GM21737 (cell line): ENCODE results near the gene GRB10.

Experiments
- ATAC-seq: cut with Tn5 transposase; IDR thresholded peaks from one replicate; pipeline ENCODE4 v1.9.1; 2021; ENCODE audit warnings: mild to moderate bottlenecking, moderate library complexity; ENCODE audit not compliant: unreplicated experiment

The GRB10 gene

GRCh38 chr7:50803359-50804337 is 21.0 kb upstream of the GRB10 start:
- no peak for ATAC-seq

- no peak for ATAC-seq
Observed at GRCh38 chr7:50801907-50802306, 19.2 kb upstream of the GRB10 start.

DNA sequence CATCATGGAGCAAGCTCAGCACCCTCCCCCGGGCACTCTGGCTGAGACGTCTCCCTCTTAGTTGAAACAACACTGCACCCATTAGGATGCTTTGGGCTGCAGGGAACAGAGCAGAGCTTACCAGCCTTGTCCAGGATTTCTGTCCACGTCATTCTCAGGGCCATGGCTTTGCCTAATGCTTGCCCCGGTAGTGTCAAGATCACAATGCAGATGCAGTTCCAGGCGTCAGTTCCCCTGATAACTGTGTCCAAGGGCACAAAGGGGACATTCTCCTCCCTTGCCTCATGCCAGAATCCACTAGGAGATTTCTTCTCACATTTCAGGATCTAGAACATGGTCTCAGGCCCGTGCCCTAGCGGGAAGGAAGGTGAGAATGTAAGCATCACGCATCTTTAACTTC is 17.2 kb upstream of the GRB10 start:
- ATAC-seq, result no peak

- no peak for ATAC-seq
Observed at GRCh38 chr7:50798126-50798525, 15.4 kb upstream of the GRB10 start.

DNA sequence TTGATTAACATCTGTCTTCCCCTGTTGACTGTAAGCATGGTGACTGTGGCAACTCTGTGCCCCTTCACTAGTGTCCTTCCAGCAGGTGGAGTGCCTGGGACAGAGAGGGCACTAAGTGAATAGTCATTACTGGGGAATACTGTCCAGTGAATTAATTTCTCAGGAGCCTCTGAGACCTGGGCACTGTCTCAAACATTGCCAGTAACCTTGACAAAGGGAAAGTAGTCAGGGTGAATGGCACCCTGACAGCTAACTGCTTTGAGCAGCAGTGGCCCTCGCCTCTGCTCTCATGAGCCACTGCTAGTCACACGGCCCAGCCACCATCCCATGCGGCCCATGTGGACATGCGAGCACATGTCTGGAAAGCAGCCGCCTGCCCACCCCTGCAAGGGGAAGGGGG is 13.1 kb upstream of the GRB10 start:
- ATAC-seq, result no peak

GRCh38 chr7:50795253-50795652 is 12.6 kb upstream of the GRB10 start:
- ATAC-seq, result no peak

GRCh38 chr7:50793947-50794570 is 11.4 kb upstream of the GRB10 start:
- no peak for ATAC-seq

DNA sequence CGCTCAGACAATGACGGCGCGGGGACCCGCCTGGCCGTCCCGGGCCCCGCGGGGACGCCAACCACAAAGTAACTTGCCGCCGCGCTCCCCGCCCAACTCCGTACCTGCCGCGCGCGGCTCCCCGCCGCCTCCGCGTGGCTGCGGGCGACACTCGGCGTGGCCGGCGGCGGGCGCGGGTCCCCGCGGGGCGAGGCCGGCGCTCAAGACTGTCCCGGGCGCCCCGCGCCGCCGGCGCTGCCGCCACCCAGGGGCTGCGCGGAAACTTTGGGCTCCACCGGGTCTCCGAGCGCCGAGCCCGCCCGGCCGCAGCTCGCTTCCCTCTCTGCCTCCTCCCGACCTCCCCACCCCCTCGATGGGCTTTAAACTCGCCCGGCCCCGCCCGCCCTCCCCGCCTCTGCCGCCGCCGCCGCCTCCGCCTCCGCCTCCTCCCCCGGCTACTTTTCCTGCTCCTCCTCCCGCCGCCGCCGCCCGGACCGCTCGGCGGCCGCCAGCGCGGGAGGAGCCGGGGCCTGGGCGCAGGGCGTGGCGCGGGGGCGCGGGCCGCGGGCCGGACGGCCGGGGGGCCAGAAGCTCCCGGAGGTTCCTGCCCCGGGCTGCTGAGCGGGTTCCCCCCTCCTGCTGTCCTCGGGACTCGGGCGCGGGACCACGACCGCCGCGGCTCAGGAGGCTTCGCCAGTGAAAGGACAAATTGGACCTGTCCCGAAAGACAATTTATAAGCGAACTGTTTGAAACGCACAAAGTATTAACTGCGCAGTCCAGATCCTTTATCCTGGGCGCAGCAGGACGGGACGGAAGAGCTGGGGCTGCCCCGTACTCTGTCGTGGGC is 10.6 kb upstream of the GRB10 start:
- ATAC-seq, result no peak

DNA sequence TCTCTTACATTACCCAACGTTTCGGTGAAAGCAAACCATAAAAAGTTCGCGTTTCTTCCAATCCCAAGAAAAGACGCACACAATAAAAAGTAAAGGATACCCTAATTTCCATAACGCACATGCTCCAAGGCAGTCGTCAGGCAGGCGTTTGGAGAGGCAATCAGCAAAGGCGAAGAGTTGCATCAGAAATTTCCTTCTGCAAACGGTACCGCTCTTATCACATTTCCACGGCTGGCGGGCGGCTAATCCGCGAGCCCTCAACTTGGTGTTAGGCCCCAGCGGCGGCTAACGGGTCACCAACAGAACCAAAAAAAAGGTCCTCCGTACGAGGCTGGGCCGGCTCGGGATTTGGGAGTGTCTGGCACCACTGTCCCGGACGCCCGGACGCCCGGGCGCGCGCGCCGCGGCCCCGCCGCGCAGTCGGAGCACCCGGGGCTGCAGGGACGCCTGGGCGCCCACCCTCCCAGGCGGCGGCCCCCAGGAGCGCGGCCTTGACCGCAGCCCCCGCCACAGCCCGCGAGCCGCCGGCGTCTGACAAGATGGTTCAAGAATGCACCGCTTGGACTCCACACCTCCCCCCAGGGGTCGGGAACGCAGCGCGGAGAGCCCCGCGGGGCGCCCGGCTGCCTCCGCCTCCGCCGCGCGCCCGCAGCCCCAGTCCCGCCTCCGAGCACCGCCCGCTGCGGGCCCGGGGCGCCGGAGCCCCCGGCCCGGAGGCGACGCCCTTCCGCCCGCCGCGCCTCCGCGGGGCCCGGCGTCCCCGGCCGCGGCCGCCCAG is 9.8 kb upstream of the GRB10 start:
- ATAC-seq, result no peak

GRCh38 chr7:50791938-50792341 is 9.2 kb upstream of the GRB10 start:
- no peak for ATAC-seq

DNA sequence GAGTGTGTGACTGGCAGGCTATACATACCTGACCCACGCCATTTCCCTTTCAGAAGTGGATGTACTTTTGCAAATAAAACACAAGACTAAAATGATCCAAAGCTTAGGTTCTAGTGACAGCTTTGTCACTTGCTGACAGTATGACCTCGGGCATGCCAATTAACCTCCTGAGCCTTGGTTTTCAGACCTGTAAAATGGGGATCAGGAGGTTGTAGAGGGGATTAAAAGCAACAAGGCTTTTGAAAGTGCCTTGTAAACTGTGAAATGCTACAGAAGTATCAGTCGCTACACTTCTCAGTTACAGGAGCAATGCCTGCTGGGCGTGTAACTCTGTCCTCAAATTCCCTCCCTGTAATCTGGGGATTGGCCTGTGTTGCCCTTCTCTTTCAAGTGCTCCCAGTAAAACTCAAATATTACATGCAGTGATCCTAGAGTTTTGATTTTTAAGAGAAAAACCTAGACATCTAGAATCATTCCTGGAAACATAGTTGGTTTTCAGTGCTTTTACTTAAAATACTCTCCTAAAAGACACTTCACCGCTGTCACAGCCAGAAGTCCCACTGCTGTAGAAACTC is 8.8 kb upstream of the GRB10 start:
- ATAC-seq, result no peak

GRCh38 chr7:50790381-50790780 is 7.7 kb upstream of the GRB10 start:
- no peak for ATAC-seq

DNA sequence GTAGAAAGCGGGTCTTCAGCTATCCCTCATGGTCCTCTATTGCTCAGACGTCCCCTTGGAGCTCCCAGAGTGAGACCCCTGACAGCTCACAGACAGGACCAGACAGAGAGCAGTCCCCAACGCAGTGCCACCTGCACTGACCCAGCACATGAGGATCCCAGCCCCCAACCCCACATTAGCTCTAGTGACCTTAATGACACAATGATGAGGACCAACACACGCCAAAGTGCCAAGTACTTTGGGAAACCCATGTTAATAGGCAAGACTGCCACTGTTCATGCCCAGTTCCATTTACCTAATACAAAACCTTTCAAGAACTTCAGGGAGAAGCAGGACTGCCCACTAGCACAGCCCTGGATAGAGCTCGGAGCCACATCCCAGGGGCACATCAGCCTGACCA is 5.7 kb upstream of the GRB10 start:
- no peak for ATAC-seq

DNA sequence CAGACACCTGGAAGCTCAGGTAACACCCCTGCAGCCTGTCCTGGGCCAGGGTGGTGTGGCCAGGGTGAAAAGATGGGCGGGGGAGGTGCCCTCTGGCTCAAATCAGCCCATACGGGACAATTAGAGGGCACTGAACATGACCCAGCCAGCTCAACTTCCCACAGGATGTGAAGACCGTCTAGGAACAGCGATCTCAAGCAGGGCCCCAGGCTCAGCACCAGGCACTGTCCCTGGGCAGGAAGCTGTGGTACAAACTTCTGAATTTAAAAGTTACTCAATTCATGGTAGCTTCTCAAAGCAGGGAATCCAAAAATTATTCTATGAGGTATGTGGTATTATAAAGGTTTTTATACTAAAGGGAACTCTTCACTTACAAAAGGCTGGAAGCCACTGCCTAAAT is 5.1 kb upstream of the GRB10 start:
- no peak for ATAC-seq

GRCh38 chr7:50785346-50785745 is 2.6 kb upstream of the GRB10 start:
- ATAC-seq, result no peak

- ATAC-seq, result no peak
Observed at GRCh38 chr7:50783801-50784507, 1.3 kb upstream of the GRB10 start.

GRCh38 chr7:50783303-50783702 is 607 bp upstream of the GRB10 start:
- no peak for ATAC-seq

DNA sequence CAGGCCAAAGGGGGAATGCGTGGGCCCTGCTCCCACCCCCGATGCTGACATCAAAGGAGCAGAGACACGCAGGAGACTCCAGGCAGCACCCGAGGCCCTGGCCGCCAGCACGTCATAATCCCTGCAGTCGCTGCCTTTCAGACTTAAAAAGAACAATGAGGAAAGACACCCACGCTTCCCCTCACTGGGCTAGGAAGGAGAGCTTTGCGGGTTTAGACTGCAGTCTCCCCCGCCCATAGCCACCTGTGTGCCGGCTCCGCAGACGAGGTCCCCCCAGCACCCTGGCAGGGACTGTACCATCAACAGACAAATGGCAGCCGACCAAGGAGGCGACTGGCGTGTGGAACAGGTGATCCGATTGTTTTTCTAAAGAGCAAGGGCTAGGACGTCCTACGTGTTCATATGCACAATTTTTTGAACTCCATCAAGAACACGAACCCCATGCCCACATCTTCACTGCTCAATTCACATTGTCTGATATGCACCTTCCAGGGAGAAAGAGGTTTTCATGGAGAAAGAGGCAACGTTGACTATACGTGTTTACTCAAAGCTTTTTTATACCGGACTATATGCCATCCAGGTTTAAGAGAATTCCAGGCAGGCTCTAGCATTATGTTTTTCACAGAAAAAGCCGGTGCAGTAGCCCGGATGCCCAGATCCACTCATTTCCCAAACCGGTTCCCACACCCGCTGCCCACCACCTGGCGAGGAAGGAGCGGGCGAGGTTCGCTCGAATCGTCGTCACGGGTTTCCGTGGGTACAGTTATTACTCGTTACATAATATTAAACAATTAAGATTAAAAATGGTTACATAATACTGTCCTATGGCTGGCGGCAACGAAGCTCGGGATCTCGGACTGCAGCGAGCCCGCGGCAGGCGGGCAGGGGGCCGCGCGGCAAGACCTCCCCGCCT is 1.1 kb downstream of the GRB10 start:
- no peak for ATAC-seq

GRCh38 chr7:50780436-50780835 is 2.3 kb downstream of the GRB10 start:
- ATAC-seq, result no peak
